GM12891 (cell line): Measurements from ENCODE around the gene MYLK.

Experiments
- POLR2A ChIP-seq: IDR thresholded peaks from 2 replicates; pipeline ENCODE4 v1.6.1; 2011; ENCODE audit warnings: low read depth, low read length, control low read depth
- POLR2AphosphoS5 ChIP-seq: IDR thresholded peaks from 2 replicates; pipeline ENCODE4 v1.6.1; 2011; ENCODE audit warnings: low read depth, low read length, control low read depth
- SPI1 ChIP-seq: IDR thresholded peaks from 2 replicates; pipeline ENCODE4 v1.6.1; 2011; ENCODE audit warnings: low read depth, low read length, control low read depth
- TAF1 ChIP-seq: IDR thresholded peaks from 2 replicates; pipeline ENCODE4 v1.6.1; 2011; ENCODE audit warnings: low read depth, low read length, control low read depth

- TF ChIP-seq TAF1 (no peak), POLR2A (no peak), POLR2AphosphoS5 (no peak), SPI1 (no peak)
Observed at GRCh38 chr3:123626881-123627280, 257.3 kb downstream of the MYLK start.
